Astrocyte of the spinal cord (primary cell): ENCODE results near the gene MIER2.

ENCODE experiments used
- DNase-seq: peaks from one replicate; pipeline ENCODE4 v3.0.0; 2011; ENCODE audit warnings: low read depth, low spot score
- H3K4me3 ChIP-seq: 2 replicates; pipeline ENCODE4 v1.5.1; 2011; ENCODE audit warnings: low read depth, mild to moderate bottlenecking, low read length, moderate library complexity
- CTCF ChIP-seq: IDR thresholded peaks from 2 replicates; pipeline ENCODE4 v1.5.1; 2012; ENCODE audit warnings: low read depth, mild to moderate bottlenecking, low read length, inconsistent platforms
- in situ Hi-C: cut with HindIII; loops from 2 replicates; pipeline ENCODE4 v1.10.0; 2017; ENCODE audit warnings: low sequenced_read_pairs

Gene MIER2

GRCh38 chr19:376111-376470 lies 31.5 kb upstream of the MIER2 start:
- in situ Hi-C loops: no loop called here
- DNase-seq: no peak
- no peak overlapping the region for H3K4me3 ChIP-seq
- no peak for TF ChIP-seq CTCF

GRCh38 chr19:375395-376110 lies 31.0 kb upstream of the MIER2 start:
- H3K4me3 ChIP-seq: no peak overlapping the region
- TF ChIP-seq CTCF: no peak
- DNase-seq: no peak
- in situ Hi-C loops: no loop called here

- in situ Hi-C loops: no loop called here
- DNase-seq: no peak
- H3K4me3 ChIP-seq: no peak overlapping the region
- TF ChIP-seq CTCF: no peak
Observed at GRCh38 chr19:374886-375235, 30.3 kb upstream of the MIER2 start.

GRCh38 chr19:374183-374885 lies 29.7 kb upstream of the MIER2 start:
- H3K4me3 ChIP-seq: no peak overlapping the region
- in situ Hi-C loops: no loop called here

GRCh38 chr19:373391-374182 lies 29.0 kb upstream of the MIER2 start:
- no peak overlapping the region for H3K4me3 ChIP-seq
- no peak for DNase-seq
- in situ Hi-C loops: no loop called here
- no peak for TF ChIP-seq CTCF

More at GRCh38 chr19:374183-374885, 29.7 kb upstream of the MIER2 start:
- DNase-seq: no peak
- TF ChIP-seq CTCF: no peak

- DNase-seq: peak; percentile 71
- no peak for TF ChIP-seq CTCF
- in situ Hi-C loops: no loop called here
- no peak overlapping the region for H3K4me3 ChIP-seq
Observed at GRCh38 chr19:372306-372890, 27.8 kb upstream of the MIER2 start.
